GM10266 (cell line): ENCODE measurements around the gene ATP8A1.

Experiments
- DNase-seq: peaks from one replicate; pipeline ENCODE4 v3.0.0; 2012; ENCODE audit errors: extremely low spot score
- CTCF ChIP-seq: IDR thresholded peaks from 2 replicates; pipeline ENCODE4 v1.5.1; 2012; ENCODE audit warnings: mild to moderate bottlenecking, low read depth; ENCODE audit not compliant: control insufficient read depth, insufficient read depth; ENCODE audit errors: missing control alignments

The ATP8A1 gene

GRCh38 chr4:42570221-42570620 is 86.7 kb downstream of the ATP8A1 start:
- no peak for DNase-seq
- TF ChIP-seq CTCF: no peak

DNA sequence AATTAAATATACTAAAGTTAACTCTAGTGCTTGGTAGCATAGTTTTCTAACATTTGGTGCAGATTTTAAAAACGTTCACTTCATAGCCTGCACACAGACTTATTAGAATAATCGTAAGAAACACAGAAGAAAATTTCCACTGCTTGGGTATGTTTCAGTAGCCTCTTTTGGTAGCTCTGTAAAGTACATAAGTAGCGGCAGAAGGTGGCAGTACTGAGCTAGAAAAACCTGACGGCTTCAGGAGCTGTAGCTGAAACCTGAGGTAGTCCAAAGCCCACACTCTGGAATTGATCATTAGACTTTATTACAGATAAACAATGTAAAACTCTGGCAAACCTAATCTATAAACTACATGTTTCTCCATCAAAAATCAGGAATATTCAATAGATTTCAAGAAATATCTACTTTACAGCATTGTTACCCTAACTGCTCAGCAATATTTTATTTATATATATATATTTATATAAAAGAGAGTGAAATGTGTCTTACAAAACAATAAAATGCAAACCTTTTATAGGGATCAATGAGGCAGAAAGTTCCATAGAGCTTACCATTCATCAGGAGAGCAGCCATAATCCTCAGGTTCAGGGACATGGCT is 88.2 kb downstream of the ATP8A1 start:
- DNase-seq: peak; percentile 60
- peak; percentile 79 for TF ChIP-seq CTCF

DNA sequence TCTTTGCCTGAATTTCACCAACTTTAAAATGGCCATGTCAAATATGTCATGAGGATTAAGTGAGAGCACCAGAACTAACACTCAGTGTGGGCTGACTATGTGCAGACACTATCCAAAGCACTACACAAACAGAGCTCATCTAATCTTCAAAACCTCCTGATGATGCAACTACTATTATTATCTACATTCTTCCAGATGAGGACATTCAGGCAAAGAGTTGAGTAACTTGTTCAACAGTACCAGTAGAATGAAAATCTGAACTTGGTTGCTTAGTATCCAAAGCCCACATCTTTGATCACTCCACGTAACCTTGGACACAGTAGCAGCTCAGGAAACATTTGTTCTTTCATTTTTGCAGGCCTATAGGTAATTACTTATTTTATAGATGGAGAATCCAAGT is 90.1 kb downstream of the ATP8A1 start:
- TF ChIP-seq CTCF: no peak
- DNase-seq: no peak

DNA sequence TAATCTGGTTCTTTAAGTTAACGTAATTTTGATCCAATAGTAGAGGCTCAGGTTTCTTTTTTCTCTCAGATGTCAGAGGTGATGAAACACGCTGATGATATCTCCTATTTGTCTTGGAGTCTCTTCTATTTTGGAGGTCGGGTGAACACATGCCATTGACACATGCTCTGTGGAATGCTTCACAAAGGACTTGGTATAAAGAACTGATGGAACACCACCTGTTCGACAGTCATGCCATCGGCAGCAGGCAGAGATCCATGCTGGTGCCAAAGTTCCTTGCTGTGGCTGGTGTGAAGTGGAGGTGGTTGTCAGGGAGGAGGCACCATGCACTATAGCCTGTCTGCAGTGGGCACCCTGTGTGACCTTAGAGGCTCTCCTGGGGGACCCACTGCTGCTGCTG is 94.9 kb downstream of the ATP8A1 start:
- TF ChIP-seq CTCF: no peak
- DNase-seq: no peak

DNA sequence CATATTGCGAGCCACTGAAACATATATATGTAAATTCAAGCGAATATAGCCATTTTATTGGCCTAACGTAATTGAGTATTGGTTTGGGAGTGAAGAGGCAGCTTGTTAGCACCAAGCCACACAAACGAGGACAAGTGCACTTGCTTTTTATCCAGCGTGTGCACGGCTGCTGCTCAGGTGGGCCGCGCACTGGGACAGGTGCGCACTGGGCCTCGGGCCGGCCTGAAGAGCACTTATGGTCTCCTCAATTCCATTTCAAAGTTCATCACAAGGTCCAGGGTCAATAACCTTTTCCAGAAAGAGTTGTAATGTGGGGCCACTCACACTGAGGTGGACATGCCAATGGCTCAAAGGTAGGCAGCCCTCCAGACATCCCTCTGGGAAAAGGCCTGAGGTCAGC is 95.9 kb downstream of the ATP8A1 start:
- TF ChIP-seq CTCF: no peak
- no peak for DNase-seq

- DNase-seq: no peak
- TF ChIP-seq CTCF: no peak
Measured at GRCh38 chr4:42560467-42560861, 96.4 kb downstream of the ATP8A1 start.

DNA sequence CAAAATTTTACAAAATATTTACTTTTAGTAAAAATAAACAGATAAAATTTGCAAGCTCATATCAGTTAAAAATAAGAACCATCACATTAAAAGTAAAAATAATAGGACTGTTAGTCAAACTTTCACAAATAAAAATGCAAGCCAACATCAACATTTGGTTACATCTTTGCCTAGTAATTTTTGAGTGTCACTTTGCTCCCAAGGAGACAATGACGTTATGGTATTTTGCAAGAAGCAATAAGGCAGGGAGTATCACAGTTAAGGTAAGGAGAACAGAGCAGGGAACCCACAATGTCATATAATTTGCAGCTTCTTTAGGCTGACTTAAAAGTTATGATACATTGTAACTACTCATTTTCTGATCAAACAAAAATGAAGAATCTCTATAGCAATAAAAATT is 98.7 kb downstream of the ATP8A1 start:
- no peak for TF ChIP-seq CTCF
- DNase-seq: no peak
